Coronary artery (tissue), 2 donors: ENCODE data around the gene DIAPH2.

Source experiments
- DNase-seq: peaks from one replicate; pipeline ENCODE4 v3.0.0-alpha.2; 2017; ENCODE audit warnings: low spot score
- H3K27ac ChIP-seq, 2 donors: fragments of 200-600 bp; sonication (generic); one replicate each; pipeline ENCODE4 v1.5.1; 2016 to 2019
- H3K4me3 ChIP-seq: fragments of 200-600 bp; sonication (generic); 2 replicates; pipeline ENCODE4 v1.5.1; 2016; ENCODE audit warnings: mild to moderate bottlenecking, moderate library complexity
- TF ChIP-seq, protein P1 (sequence below): fragments of 200-600 bp; sonication (generic); IDR thresholded peaks from one replicate; pipeline ENCODE4 v1.5.1; 2019; ENCODE audit warnings: antibody characterized with exemption

Gene DIAPH2

DNA sequence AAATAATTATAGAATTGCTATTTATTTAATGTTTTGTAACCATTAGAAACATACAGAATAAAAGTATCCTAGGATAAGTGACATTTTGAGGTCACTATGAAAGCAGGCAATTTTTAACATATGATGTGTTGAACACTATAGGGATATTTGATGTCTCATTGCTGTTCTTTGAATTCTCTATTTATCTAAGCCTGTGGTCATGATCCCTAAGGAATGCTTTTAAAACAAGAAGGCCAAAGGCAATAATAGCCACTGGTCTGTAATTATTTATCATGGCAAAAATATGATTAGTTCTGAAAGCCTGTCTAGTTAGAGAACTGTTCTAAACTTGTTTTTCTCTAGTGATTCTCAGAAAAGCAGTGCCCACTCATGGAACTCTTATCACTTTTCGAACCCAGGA is 385.7 kb downstream of the DIAPH2 start:
- Histone ChIP-seq H3K27ac (no peak overlapping the region), H3K4me3 (no peak overlapping the region)
- TF ChIP-seq, protein P1, sequence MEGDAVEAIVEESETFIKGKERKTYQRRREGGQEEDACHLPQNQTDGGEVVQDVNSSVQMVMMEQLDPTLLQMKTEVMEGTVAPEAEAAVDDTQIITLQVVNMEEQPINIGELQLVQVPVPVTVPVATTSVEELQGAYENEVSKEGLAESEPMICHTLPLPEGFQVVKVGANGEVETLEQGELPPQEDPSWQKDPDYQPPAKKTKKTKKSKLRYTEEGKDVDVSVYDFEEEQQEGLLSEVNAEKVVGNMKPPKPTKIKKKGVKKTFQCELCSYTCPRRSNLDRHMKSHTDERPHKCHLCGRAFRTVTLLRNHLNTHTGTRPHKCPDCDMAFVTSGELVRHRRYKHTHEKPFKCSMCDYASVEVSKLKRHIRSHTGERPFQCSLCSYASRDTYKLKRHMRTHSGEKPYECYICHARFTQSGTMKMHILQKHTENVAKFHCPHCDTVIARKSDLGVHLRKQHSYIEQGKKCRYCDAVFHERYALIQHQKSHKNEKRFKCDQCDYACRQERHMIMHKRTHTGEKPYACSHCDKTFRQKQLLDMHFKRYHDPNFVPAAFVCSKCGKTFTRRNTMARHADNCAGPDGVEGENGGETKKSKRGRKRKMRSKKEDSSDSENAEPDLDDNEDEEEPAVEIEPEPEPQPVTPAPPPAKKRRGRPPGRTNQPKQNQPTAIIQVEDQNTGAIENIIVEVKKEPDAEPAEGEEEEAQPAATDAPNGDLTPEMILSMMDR: no peak
- no peak for DNase-seq

DNA sequence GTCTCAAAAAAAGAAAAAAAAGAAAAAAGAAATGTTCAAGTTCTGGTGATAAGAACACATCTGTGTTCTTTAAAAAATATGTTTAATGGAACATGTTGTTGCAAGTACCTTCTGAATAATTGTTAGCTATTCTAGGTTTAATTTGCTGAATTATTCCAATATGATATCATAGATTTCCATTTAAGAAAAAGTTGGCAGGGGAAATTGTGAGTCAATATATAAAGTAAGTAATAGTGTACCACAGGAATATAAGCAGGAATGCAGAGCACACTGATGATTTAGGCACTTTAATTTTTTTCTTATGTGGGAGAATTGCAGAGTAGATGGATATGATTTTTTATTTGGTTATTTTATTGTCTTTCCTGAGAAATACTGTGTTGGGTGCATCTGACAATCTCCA is 389.8 kb downstream of the DIAPH2 start:
- TF ChIP-seq, protein P1: no peak
- H3K27ac ChIP-seq: no peak overlapping the region
- DNase-seq: no peak
- no peak overlapping the region for H3K4me3 ChIP-seq

DNA sequence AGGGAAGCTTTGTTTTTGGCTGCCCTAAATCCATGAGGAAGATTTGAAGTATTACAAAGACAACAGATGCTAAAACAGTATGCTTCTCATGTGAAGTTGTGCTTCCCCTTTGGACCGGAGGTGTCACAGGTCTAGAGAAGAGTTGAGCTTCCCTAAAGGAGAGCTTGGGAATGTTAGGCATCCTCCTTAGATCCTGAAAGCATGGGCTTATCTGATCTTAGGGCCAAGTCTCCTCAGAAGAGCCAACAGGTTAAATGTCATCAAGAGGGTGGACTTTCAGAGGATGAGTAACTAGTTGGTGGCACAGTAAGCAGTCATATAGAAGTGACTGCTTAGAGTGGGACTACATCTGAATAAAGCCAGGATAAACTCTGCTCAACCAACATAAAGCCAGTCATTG is 404.5 kb downstream of the DIAPH2 start:
- TF ChIP-seq, protein P1: no peak
- Histone ChIP-seq H3K27ac (no peak overlapping the region), H3K4me3 (no peak overlapping the region)

DNA sequence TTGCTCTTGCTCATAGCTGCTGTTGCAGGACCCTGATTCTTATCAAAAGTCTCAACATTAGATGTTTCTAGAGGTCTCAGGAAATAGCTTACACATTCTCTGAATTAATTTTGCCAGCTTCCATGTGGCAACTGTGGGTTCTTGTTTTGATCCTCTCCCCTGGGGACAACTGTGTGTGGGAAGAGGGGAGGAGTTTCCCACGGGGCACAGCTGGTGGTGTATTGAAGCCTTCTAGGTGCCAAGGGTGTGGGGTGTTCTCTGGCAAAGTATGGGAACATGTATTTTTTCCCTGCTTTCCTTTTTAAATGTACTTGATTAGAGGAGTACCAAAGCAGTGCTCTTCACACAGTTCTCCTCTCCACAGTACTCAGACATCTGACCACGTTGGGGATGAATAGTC is 411.7 kb downstream of the DIAPH2 start:
- Histone ChIP-seq H3K4me3 (no peak overlapping the region), H3K27ac (no peak overlapping the region)
- DNase-seq: no peak
- TF ChIP-seq, protein P1: no peak

More for the DNA sequence above, 404.5 kb downstream of the DIAPH2 start:
- DNase-seq: no peak

DNA sequence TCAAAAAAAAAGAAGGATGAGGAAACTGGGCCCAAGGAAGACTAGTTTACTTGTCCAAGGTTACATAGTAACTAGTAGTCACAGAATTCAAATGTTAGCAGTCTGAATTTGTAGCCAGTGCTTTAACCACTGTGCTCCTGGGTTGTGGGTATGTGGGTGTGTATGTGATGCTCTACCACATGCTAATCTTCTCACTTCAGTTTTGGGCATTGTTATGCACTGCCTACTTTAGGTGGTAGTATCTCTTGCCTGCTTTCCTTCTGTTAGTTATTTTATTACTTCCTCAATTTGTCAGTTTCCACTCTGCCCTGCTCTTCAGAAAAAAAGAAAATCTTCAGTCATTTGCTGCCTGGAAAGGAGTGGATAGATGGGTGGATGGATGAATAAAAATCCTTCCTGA is 418.3 kb downstream of the DIAPH2 start:
- TF ChIP-seq, protein P1: no peak
- Histone ChIP-seq H3K4me3 (no peak overlapping the region), H3K27ac (no peak overlapping the region)
- DNase-seq: no peak

DNA sequence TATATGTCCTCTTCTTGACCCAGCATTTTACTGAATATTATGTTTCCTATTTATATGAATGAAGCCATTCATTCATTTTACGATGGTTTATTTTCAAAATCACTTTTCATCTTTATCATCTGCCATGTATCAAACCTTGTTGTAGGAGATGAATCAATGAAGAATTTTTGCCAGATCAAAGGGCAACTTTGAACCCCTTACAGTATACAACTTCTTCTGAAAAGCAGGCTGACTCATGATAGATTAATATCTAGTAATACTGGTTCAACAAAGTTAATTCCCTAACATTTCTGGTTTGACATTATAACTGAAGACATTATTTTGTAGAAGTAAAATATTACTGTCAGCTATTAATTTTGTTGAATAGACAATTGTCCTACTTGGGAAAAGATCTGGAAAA is 425.1 kb downstream of the DIAPH2 start:
- TF ChIP-seq, protein P1: no peak
- DNase-seq: no peak
- Histone ChIP-seq H3K4me3 (no peak overlapping the region), H3K27ac (no peak overlapping the region)

DNA sequence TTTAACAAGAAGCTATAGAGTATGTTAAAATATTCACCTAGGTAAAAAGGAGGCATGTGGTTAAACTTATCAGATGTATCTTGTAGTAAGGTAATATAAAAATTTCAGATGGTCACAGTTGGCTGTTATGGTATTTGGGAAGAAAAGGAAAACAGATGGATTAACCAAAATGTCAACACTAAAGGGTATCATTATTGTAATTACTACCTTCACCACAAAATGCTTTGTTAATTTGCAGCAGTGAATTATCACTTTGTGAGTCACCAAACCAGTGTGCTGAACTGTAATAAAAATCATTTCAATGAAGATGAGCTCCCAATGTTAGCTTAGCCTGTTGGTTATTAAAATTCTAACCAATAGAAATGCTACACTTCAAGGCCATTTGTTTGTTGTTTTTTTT is 432.9 kb downstream of the DIAPH2 start:
- TF ChIP-seq, protein P1: no peak
- H3K27ac ChIP-seq: no peak overlapping the region
- no peak for DNase-seq
- H3K4me3 ChIP-seq: no peak overlapping the region
